Measurements from ENCODE around the gene ADGRA3.
"Not testable (repeated sequence)": the region's sequence is repeated elsewhere in the genome, so short reads cannot be mapped to it uniquely, and the experiment has no call there.

ADGRA3 gene

DNA sequence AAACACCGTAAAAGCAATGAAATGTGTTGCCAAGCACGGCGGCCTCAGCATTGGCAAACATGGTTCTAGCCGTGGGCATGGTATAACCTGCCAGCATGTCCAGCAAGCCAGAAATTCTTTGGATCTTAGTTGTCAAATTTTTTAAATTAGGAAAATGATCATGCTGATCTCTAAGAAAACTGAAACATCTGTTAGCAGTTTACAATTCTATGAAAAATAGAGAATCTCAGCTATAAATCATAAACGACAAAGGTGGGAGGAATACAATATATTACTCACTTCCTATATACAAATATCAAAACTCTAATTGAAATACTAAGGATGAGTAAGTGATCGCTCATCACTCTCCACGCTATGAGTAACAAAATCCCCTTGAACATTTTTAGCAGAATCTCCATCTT is 130.3 kb downstream of the ADGRA3 start:
- no peak for FAIRE-seq
- no peak for DNase-seq (ENCODE audit: insufficient read length, low spot score)
- TF ChIP-seq CTCF (IDR thresholded peaks at IDR 0.05; ENCODE audit: insufficient read depth, missing control alignments): no peak

DNA sequence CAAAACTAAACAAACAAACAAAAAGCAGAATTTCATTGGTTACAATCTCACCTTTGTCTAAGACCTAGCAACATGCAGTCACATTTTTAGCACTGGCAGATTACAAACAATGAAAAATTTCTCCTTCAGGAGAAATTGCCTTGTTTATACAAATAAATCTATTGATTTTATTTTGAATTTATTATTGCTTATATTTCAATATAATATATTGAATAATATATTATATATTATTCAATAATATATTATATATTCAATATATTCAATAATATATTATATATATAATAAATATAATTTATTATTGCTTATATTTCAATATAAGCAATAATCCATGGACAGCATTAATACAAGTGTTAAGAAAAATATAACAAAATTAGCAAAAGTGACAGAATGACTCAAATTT is 131.7 kb downstream of the ADGRA3 start:
- TF ChIP-seq CTCF (IDR thresholded peaks at IDR 0.05; ENCODE audit: insufficient read depth, missing control alignments): no peak
- FAIRE-seq (no peak), DNase-seq (ENCODE audit: insufficient read length, low spot score) (no peak)

DNA sequence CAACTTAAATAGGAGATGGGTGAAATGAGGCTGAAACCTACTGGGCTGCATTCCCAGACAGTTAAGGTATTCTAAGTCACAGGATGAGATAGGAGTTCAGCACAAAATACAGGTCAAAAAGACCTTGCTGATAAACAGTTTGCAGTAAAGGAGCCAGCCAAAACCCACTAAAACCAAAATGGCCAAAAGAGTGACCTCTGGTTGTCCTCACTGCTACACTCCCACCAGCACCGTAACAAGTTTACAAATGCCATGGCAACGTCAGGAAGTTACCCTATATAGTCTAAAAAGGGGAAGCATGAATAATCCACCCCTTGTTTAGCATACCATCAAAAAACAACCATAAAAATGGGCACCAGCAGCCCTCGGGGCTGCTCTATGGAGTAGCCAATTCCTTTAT is 133.7 kb downstream of the ADGRA3 start:
- DNase-seq (ENCODE audit: insufficient read length, low spot score); FAIRE-seq: not testable (repeated sequence)

- no peak for FAIRE-seq
- no peak for TF ChIP-seq CTCF (IDR thresholded peaks at IDR 0.05; ENCODE audit: insufficient read depth, missing control alignments)
- DNase-seq (ENCODE audit: insufficient read length, low spot score): no peak
Observed at GRCh38 chr4:22372986-22373385, 142.9 kb downstream of the ADGRA3 start.

DNA sequence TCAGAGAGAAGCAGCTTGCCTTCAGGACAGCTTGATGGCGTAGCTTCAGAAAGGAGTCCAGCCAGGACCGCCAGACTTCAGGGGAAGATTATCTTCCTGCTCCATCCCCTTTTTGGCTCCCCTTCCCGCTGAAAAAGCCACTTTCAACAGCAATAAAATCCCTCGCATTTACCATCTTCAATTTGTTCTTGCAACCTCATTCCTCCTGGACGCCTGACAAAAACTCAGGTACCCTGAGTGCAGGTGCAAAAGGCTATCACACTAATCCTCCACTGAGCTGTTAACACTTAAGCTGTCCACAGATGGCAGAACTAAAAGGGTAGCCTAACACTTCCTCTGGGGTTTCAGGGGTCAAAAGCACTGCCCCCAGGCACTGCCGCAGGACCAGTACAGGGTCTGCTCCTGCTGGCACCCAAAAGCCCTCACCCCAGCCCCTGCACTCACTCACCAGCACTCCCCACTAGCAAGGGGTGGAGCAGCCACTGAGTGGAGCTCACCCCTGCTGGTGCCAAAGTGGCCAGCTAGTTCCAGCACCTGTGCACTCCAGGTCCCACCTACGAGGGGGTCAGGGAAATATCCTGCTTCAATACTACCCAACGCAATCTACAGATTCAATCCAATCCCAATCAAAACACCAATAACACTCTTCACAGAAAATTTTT is 145.8 kb downstream of the ADGRA3 start:
- TF ChIP-seq CTCF (IDR thresholded peaks at IDR 0.05; ENCODE audit: insufficient read depth, missing control alignments): no peak
- no peak for FAIRE-seq
- no peak for DNase-seq (ENCODE audit: insufficient read length, low spot score)

- TF ChIP-seq CTCF (IDR thresholded peaks at IDR 0.05; ENCODE audit: insufficient read depth, missing control alignments): no peak
- no peak for DNase-seq (ENCODE audit: insufficient read length, low spot score)
- FAIRE-seq: no peak
Observed at GRCh38 chr4:22363787-22364186, 152.1 kb downstream of the ADGRA3 start.

DNA sequence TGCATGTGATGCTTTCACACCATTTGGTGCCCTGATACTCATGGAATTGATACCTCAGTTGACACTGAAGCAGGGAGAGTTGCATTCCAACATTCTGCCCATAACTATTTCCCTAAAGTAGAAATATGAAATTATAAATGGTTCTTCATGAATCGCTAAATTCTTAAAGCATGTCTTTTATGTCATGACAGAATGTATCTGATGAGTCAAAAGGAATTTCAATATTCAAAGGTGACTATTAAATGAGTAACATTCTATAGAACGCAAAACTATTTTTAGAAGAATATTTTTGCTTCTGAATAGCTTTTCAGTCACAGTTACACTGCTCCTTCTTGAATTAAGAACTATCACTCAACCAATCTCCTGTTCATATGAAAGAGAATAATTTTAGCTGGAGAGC is 152.8 kb downstream of the ADGRA3 start:
- DNase-seq (ENCODE audit: insufficient read length, low spot score) (no peak), FAIRE-seq (no peak)
- TF ChIP-seq CTCF (IDR thresholded peaks at IDR 0.05; ENCODE audit: insufficient read depth, missing control alignments): no peak
